Neural cell (in vitro differentiated cells): ENCODE measurements around the gene PNPLA7. TPM values are rescaled to one million over a fixed set of nuclear protein-coding genes. Genes with fewer than 3 reads are reported as not detected.

Experiments used
- H2AFZ ChIP-seq: fragments of 200-600, 300-800 bp; sonication (generic), shearing (Covaris generic); 2 replicates; pipeline ENCODE4 v1.6.0; 2014; ENCODE audit warnings: low read depth, mild to moderate bottlenecking, antibody characterized with exemption, low read length, moderate library complexity
- H3F3A ChIP-seq: fragments of 200-600 bp; shearing (Covaris generic); 2 replicates; pipeline ENCODE4 v1.6.1; 2016; ENCODE audit warnings: mild to moderate bottlenecking, moderate library complexity, mixed read lengths, antibody characterized with exemption, low read length; ENCODE audit not compliant: insufficient read depth, poor library complexity, severe bottlenecking
- H3K27ac ChIP-seq: fragments of 200-600, 300-800 bp; sonication (generic), shearing (Covaris generic); 2 replicates; pipeline ENCODE4 v1.5.1; 2014; ENCODE audit warnings: mild to moderate bottlenecking, low read length, moderate library complexity
- H3K27me3 ChIP-seq: fragments of 300-800, 200-600 bp; sonication (generic), shearing (Covaris generic); 2 replicates; pipeline ENCODE4 v1.6.0; 2014; ENCODE audit warnings: mild to moderate bottlenecking, low read depth, low read length, moderate library complexity; ENCODE audit not compliant: insufficient read depth
- H3K36me3 ChIP-seq: fragments of 300-800, 200-600 bp; sonication (generic), shearing (Covaris generic); 2 replicates; pipeline ENCODE4 v1.5.1; 2014; ENCODE audit warnings: mild to moderate bottlenecking, antibody characterized with exemption, low read length, moderate library complexity; ENCODE audit not compliant: insufficient read depth
- H3K4me2 ChIP-seq: fragments of 300-800, 200-600 bp; sonication (generic), shearing (Covaris generic); 2 replicates; pipeline ENCODE4 v1.6.0; 2014; ENCODE audit warnings: mild to moderate bottlenecking, low read length
- H3K4me3 ChIP-seq: fragments of 300-800, 200-600 bp; sonication (generic), shearing (Covaris generic); 2 replicates; pipeline ENCODE4 v1.5.1; 2014; ENCODE audit warnings: mild to moderate bottlenecking, low read length, moderate library complexity
- H3K79me2 ChIP-seq: fragments of 200-600 bp; shearing (Covaris generic); replicated peaks from 2 replicates; pipeline ENCODE4 v1.6.0; 2014; ENCODE audit warnings: mild to moderate bottlenecking, low read length, moderate library complexity; ENCODE audit not compliant: insufficient read depth
- H3K9ac ChIP-seq: fragments of 300-800, 200-600 bp; sonication (generic), shearing (Covaris generic); 2 replicates; pipeline ENCODE4 v1.6.1; 2016; ENCODE audit warnings: mild to moderate bottlenecking, low read length, mixed read lengths
- H3K9me2 ChIP-seq: fragments of 200-600 bp; shearing (Covaris generic); 2 replicates; pipeline ENCODE4 v1.6.1; 2016; ENCODE audit warnings: mild to moderate bottlenecking, low read length, mixed read lengths; ENCODE audit not compliant: insufficient read depth
- H3K9me3 ChIP-seq: fragments of 200-600, 300-800 bp; sonication (generic), shearing (Covaris generic); 2 replicates; pipeline ENCODE4 v1.6.1; 2016; ENCODE audit warnings: mild to moderate bottlenecking, mixed run types, low read length, moderate library complexity, mixed read lengths
- H4K20me1 ChIP-seq: fragments of 200-600 bp; shearing (Covaris generic); 2 replicates; pipeline ENCODE4 v1.6.1; 2016; ENCODE audit warnings: mild to moderate bottlenecking, mixed run types; ENCODE audit not compliant: insufficient read depth
- EP300 ChIP-seq: fragments of 450-650 bp; conservative IDR thresholded peaks from 2 replicates; pipeline ENCODE4 v1.6.1; 2014; ENCODE audit warnings: antibody characterized with exemption, mild to moderate bottlenecking, moderate library complexity; ENCODE audit not compliant: poor library complexity, severe bottlenecking
- EZH2 ChIP-seq: fragments of 200-600, 300-800 bp; shearing (Covaris generic), sonication (generic); IDR thresholded peaks from 2 replicates; pipeline ENCODE4 v1.6.1; 2014; ENCODE audit warnings: antibody characterized with exemption, low read length, borderline replicate concordance, mild to moderate bottlenecking; ENCODE audit not compliant: insufficient read depth, poor library complexity, severe bottlenecking
- MXI1 ChIP-seq: fragments of 450-650 bp; conservative IDR thresholded peaks from 2 replicates; pipeline ENCODE4 v1.6.1; 2014; ENCODE audit warnings: antibody characterized with exemption, mild to moderate bottlenecking; ENCODE audit not compliant: poor library complexity, severe bottlenecking
- POLR2AphosphoS5 ChIP-seq: IDR thresholded peaks from 2 replicates; pipeline ENCODE4 v1.6.1; 2012
- RAD21 ChIP-seq: fragments of 450-650 bp; conservative IDR thresholded peaks from 2 replicates; pipeline ENCODE4 v1.6.1; 2014; ENCODE audit warnings: antibody characterized with exemption, mild to moderate bottlenecking, moderate library complexity
- SMC3 ChIP-seq: fragments of 450-650 bp; conservative IDR thresholded peaks from 2 replicates; pipeline ENCODE4 v1.6.1; 2014; ENCODE audit warnings: antibody characterized with exemption, mild to moderate bottlenecking, moderate library complexity; ENCODE audit not compliant: poor library complexity
- TAF1 ChIP-seq: IDR thresholded peaks from 2 replicates; pipeline ENCODE4 v1.6.1; 2012; ENCODE audit warnings: low read depth
- polyA plus RNA-seq: library from polyadenylated mRNA; depleted of rRNA; stranded (reverse); fragments of >200 nt; gene quantifications from 2 replicates; pipeline ENCODE4 v1.2.3, GENCODE V29; 2014
- TF ChIP-seq, protein P1 (sequence below): fragments of 450-650 bp; IDR thresholded peaks from 2 replicates; pipeline ENCODE4 v1.5.1; 2014; ENCODE audit warnings: antibody characterized with exemption, mild to moderate bottlenecking, moderate library complexity; ENCODE audit not compliant: poor library complexity, severe bottlenecking
- TF ChIP-seq, protein P2 (sequence below): IDR thresholded peaks from 2 replicates; pipeline ENCODE4 v1.6.1; 2012; ENCODE audit warnings: borderline replicate concordance

Gene PNPLA7
- polyA plus RNA-seq, 1 donor from 2014 or later: 0.72 TPM

DNA sequence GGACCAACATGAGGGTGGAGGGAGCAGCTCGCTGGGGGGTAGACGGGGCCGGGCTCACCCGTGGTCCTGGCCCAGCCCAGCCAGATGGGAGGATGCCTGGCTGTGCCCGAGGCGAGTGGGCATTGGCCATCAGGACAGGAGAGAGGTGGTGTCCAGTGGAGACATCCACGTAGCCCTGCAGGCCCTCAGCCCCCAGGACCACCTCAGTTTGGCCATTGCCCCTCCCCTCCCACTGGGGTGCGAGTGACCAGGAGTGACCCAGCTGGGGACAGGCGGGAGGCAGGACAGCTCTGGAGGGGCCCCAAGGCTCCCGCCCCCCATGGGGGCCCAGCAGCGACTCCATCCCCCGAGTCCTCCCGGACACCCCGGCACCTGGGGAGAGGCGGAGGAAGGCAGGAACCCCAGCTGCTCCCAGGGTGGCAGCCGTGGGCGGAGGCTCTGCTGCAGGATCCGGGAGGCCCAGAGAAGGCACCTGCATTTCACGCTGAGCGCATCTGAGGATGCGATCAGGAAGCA, 118.7 kb downstream of the PNPLA7 start:
- H3K36me3 ChIP-seq: no peaks in the 10 kb centered on the region

DNA sequence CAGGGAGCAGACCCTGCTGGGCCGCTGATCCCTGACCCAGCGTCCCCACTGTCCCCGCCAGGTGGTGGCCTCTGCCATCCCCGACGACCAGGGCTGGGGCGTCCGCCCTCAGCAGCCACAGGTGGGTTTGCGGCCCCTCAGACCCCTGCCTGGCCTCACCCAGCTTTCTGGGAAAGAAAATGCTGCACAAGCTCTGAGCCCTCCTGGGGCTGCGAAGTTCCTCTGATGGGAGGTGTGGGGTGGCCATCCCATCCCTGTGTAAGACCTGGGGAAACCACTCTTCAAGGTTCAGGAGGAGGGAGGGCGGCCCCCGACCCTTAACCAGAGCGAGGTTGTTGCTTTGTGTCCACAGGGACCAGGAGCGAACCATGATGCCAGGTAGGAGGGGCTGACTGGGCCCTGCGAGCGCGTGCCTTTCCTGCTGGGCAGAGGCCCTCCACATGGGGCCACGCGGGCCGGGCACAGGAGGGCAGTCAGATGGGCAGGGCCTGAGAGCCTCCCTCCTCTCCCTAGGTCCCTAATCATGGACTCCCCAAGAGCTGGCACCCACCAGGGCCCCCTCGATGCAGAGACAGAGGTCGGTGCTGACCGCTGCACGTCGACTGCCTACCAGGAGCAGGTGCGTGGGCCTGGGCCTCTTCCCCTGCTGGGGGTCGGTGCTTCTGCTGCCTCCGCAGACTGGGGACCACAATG, 119.3 kb downstream of the PNPLA7 start:
- Histone ChIP-seq H3K79me2 (no peaks in the 10 kb centered on the region), H3K27me3 (no peaks in the 10 kb centered on the region), H3K36me3 (no peaks in the 10 kb centered on the region), H3K4me3 (no peak overlapping the region), H3K9me3 (no peaks in the 10 kb centered on the region), H3K27ac (no peak overlapping the region), H3F3A (no peaks in the 10 kb centered on the region), H3K4me2 (no peak overlapping the region), H3K9ac (no peak overlapping the region), H3K9me2 (no peaks in the 10 kb centered on the region), H2AFZ (no peak overlapping the region), H4K20me1 (no peaks in the 10 kb centered on the region)
- TF ChIP-seq EP300 (no peak), POLR2AphosphoS5 (no peak), SMC3 (no peak), TAF1 (no peak), RAD21 (no peak), MXI1 (no peak), EZH2 (no peak)
- TF ChIP-seq, protein P1, sequence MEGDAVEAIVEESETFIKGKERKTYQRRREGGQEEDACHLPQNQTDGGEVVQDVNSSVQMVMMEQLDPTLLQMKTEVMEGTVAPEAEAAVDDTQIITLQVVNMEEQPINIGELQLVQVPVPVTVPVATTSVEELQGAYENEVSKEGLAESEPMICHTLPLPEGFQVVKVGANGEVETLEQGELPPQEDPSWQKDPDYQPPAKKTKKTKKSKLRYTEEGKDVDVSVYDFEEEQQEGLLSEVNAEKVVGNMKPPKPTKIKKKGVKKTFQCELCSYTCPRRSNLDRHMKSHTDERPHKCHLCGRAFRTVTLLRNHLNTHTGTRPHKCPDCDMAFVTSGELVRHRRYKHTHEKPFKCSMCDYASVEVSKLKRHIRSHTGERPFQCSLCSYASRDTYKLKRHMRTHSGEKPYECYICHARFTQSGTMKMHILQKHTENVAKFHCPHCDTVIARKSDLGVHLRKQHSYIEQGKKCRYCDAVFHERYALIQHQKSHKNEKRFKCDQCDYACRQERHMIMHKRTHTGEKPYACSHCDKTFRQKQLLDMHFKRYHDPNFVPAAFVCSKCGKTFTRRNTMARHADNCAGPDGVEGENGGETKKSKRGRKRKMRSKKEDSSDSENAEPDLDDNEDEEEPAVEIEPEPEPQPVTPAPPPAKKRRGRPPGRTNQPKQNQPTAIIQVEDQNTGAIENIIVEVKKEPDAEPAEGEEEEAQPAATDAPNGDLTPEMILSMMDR: no peak
- TF ChIP-seq, protein P2, sequence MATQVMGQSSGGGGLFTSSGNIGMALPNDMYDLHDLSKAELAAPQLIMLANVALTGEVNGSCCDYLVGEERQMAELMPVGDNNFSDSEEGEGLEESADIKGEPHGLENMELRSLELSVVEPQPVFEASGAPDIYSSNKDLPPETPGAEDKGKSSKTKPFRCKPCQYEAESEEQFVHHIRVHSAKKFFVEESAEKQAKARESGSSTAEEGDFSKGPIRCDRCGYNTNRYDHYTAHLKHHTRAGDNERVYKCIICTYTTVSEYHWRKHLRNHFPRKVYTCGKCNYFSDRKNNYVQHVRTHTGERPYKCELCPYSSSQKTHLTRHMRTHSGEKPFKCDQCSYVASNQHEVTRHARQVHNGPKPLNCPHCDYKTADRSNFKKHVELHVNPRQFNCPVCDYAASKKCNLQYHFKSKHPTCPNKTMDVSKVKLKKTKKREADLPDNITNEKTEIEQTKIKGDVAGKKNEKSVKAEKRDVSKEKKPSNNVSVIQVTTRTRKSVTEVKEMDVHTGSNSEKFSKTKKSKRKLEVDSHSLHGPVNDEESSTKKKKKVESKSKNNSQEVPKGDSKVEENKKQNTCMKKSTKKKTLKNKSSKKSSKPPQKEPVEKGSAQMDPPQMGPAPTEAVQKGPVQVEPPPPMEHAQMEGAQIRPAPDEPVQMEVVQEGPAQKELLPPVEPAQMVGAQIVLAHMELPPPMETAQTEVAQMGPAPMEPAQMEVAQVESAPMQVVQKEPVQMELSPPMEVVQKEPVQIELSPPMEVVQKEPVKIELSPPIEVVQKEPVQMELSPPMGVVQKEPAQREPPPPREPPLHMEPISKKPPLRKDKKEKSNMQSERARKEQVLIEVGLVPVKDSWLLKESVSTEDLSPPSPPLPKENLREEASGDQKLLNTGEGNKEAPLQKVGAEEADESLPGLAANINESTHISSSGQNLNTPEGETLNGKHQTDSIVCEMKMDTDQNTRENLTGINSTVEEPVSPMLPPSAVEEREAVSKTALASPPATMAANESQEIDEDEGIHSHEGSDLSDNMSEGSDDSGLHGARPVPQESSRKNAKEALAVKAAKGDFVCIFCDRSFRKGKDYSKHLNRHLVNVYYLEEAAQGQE: no peak

More for the DNA sequence above, 118.7 kb downstream of the PNPLA7 start:
- no peak overlapping the region for H2AFZ ChIP-seq
- TF ChIP-seq TAF1: no peak
- TF ChIP-seq SMC3: no peak
- TF ChIP-seq, protein P2: no peak
- no peak for TF ChIP-seq RAD21
- TF ChIP-seq MXI1: no peak
- H3F3A ChIP-seq: no peaks in the 10 kb centered on the region
- no peak overlapping the region for H3K27ac ChIP-seq
- no peaks in the 10 kb centered on the region for H3K27me3 ChIP-seq
- no peaks in the 10 kb centered on the region for H3K79me2 ChIP-seq
- no peaks in the 10 kb centered on the region for H4K20me1 ChIP-seq
- no peaks in the 10 kb centered on the region for H3K9me3 ChIP-seq
- H3K4me2 ChIP-seq: no peak overlapping the region
- no peaks in the 10 kb centered on the region for H3K9me2 ChIP-seq
- H3K4me3 ChIP-seq: no peak overlapping the region
- H3K9ac ChIP-seq: no peak overlapping the region
